A673 (cell line): ENCODE results near the gene DENND5B. TPM values are rescaled to one million over a fixed set of nuclear protein-coding genes. Genes with fewer than 3 reads are reported as not detected.

Experiments
- BruUV-seq: library from RNA; stranded (reverse); fragments of 400-500 nt; replicated peaks from 2 replicates; lab custom pipeline; 2021; lab: Mats Ljungman, UMichigan
- CTCF ChIA-PET: fragments of 300-600 bp; sonication (Branson Sonifier 250); formaldehyde crosslinking; loops from one replicate; lab custom pipeline; 2022; ENCODE audit warnings: antibody characterized with exemption; lab: Charles Lee
- POLR2A ChIA-PET: fragments of 300-600 bp; sonication (Branson Sonifier 250); formaldehyde crosslinking; loops from one replicate; lab custom pipeline; 2022; ENCODE audit warnings: antibody characterized with exemption; ENCODE audit not compliant: low non-redundant PET; lab: Charles Lee
- DNase-seq: peaks from one replicate; pipeline ENCODE4 v3.0.0-alpha.2; 2015; ENCODE audit warnings: low spot score
- H3K27ac ChIP-seq: fragments of 200-600 bp; sonication (generic); 2 replicates; pipeline ENCODE4 v1.5.1; 2016; ENCODE audit warnings: mixed run types, low read depth, mild to moderate bottlenecking, mixed read lengths, antibody characterized with exemption, low read length; ENCODE audit not compliant: poor library complexity, severe bottlenecking
- H3K27me3 ChIP-seq: fragments of 200-600 bp; sonication (generic); replicated peaks from 2 replicates; pipeline ENCODE4 v1.6.1; 2017; ENCODE audit warnings: mixed run types, low read depth, mild to moderate bottlenecking, mixed read lengths, antibody characterized with exemption, low read length; ENCODE audit not compliant: insufficient read depth, poor library complexity
- H3K36me3 ChIP-seq: fragments of 200-600 bp; sonication (generic); 2 replicates; pipeline ENCODE4 v1.6.1; 2016; ENCODE audit warnings: mixed run types, mild to moderate bottlenecking, mixed read lengths, antibody characterized with exemption, low read length; ENCODE audit not compliant: insufficient read depth, poor library complexity, severe bottlenecking
- H3K4me1 ChIP-seq: fragments of 200-600 bp; sonication (generic); 2 replicates; pipeline ENCODE4 v1.6.1; 2017; ENCODE audit warnings: mixed run types, mild to moderate bottlenecking, mixed read lengths, antibody characterized with exemption, low read length; ENCODE audit not compliant: insufficient read depth, poor library complexity, severe bottlenecking
- H3K4me3 ChIP-seq: fragments of 200-600 bp; sonication (generic); 2 replicates; pipeline ENCODE4 v1.5.1; 2016; ENCODE audit warnings: low read depth, mixed run types, mild to moderate bottlenecking, mixed read lengths, low read length; ENCODE audit not compliant: poor library complexity, severe bottlenecking
- H3K9me3 ChIP-seq: fragments of 200-600 bp; sonication (generic); 2 replicates; pipeline ENCODE4 v1.6.1; 2016; ENCODE audit warnings: mixed run types, low read depth, mild to moderate bottlenecking, mixed read lengths, antibody characterized with exemption, low read length; ENCODE audit not compliant: poor library complexity, severe bottlenecking
- EZH2 ChIP-seq: fragments of 200-600 bp; sonication (generic); IDR thresholded peaks from 2 replicates; pipeline ENCODE4 v1.6.1; 2017; ENCODE audit warnings: borderline replicate concordance, low read depth, mild to moderate bottlenecking, mixed read lengths, antibody characterized with exemption, low read length; ENCODE audit not compliant: poor library complexity, severe bottlenecking
- intact Hi-C: fragments of 100-400 bp; cut with micrococcal nuclease; formaldehyde crosslinking; loops from one replicate; pipeline ENCODE4 v1.10.0; 2022; ENCODE audit not compliant: unreplicated experiment
- total RNA-seq: library from RNA; stranded (reverse); gene quantifications from 2 replicates; pipeline ENCODE4 v1.2.3, GENCODE V29; 2021
- TF ChIP-seq, protein P1 (sequence below): fragments of 300-800, 200-600 bp; sonication (generic); conservative IDR thresholded peaks from 2 replicates; pipeline ENCODE4 v1.5.1; 2017; ENCODE audit warnings: low read depth, mild to moderate bottlenecking, antibody characterized with exemption, low read length, moderate library complexity, mixed read lengths

The DENND5B gene
- total RNA-seq, 1 experiment from 2014 or later: 7.6 TPM

DNA sequence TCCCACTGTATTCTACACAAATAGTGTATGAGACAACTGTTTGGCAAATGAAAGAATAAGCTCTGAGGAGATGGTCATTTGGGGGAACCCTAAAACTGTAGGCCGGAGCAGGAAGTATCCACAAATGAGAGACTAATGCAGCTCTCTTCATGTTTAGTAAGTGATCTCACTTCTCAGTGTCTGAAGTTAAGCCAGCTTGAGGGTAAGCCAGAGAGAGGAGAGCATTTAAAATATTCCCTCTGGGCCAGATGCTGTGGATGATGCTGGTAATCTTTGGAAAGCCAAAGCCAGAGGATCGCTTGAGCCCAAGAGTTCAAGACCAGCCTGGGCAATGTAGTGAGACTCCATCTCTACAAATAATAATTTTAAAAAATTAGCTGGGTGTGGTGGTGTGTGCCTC, 134.4 kb downstream of the DENND5B start:
- TF ChIP-seq EZH2: no peak
- TF ChIP-seq, protein P1, sequence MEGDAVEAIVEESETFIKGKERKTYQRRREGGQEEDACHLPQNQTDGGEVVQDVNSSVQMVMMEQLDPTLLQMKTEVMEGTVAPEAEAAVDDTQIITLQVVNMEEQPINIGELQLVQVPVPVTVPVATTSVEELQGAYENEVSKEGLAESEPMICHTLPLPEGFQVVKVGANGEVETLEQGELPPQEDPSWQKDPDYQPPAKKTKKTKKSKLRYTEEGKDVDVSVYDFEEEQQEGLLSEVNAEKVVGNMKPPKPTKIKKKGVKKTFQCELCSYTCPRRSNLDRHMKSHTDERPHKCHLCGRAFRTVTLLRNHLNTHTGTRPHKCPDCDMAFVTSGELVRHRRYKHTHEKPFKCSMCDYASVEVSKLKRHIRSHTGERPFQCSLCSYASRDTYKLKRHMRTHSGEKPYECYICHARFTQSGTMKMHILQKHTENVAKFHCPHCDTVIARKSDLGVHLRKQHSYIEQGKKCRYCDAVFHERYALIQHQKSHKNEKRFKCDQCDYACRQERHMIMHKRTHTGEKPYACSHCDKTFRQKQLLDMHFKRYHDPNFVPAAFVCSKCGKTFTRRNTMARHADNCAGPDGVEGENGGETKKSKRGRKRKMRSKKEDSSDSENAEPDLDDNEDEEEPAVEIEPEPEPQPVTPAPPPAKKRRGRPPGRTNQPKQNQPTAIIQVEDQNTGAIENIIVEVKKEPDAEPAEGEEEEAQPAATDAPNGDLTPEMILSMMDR: no peak
- no TSS peak for BruUV-seq
- intact Hi-C loops: no loop called here
- ChIA-PET CTCF (no interaction called here), POLR2A (no interaction called here)
- Histone ChIP-seq H3K27me3 (no peaks in the 10 kb centered on the region), H3K36me3 (no peaks in the 10 kb centered on the region), H3K4me3 (no peak overlapping the region), H3K9me3 (no peaks in the 10 kb centered on the region), H3K27ac (no peak overlapping the region), H3K4me1 (no peaks in the 10 kb centered on the region)
- DNase-seq: no peak

DNA sequence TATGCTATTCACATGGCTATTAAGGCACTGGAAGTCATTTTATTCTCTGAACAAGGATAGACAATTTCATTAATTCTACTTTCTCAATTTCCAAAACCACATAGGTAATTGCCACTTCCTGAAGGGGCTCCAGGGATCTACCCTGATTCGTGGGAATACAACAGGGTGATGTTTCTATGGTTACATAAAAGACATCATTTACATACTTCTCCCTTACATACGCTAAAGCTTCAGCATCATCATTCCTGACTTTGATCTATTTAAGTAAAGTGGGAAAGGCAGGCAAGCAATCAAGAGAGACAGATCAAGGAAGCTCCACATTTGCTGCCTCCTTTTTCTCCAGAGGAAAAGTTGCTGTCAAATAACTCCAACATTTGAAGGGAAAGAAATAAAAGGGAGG, 146.2 kb downstream of the DENND5B start:
- H3K27me3 ChIP-seq: no peaks in the 10 kb centered on the region
- TF ChIP-seq, protein P1: no peak
- TF ChIP-seq EZH2: no peak
- DNase-seq: peak; percentile 83
- intact Hi-C loops: no loop called here
- H3K27ac ChIP-seq: peak overlapping the region; percentile 41
- H3K4me1 ChIP-seq: peaks cover 5% of the 10 kb centered on the region
- no peaks in the 10 kb centered on the region for H3K9me3 ChIP-seq
- CTCF ChIA-PET: no interaction called here
- H3K36me3 ChIP-seq: no peaks in the 10 kb centered on the region
- no peak overlapping the region for H3K4me3 ChIP-seq
- BruUV-seq: no TSS peak
- POLR2A ChIA-PET: no interaction called here

DNA sequence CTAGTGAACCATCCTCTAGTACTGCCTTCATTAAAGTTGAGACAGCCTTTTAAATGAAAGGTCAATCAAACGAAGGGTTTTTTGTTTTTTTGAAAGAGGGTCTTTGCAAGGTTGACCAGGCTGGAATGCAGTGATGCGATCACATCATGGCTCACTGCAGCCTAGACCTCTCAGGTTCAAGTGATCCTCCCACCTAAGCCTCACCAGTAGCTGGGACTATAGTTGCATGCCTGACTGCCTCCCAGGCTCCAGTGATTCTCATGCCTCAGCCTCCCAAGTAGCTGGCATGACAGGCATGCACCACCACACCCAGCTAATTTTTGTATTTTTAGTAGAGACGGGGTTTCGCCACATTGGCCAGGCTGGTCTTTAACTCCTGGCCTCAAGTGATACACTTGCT, 150.3 kb downstream of the DENND5B start:
- POLR2A ChIA-PET: no interaction called here
- no peaks in the 10 kb centered on the region for H3K9me3 ChIP-seq
- H3K36me3 ChIP-seq: no peaks in the 10 kb centered on the region
- no peaks in the 10 kb centered on the region for H3K27me3 ChIP-seq
- peaks cover 5% of the 10 kb centered on the region for H3K4me1 ChIP-seq
- TF ChIP-seq, protein P1: no peak
- TF ChIP-seq EZH2: no peak
- no peak for DNase-seq
- no TSS peak for BruUV-seq
- no peak overlapping the region for H3K27ac ChIP-seq
- CTCF ChIA-PET: no interaction called here
- intact Hi-C loops: no loop called here
- H3K4me3 ChIP-seq: no peak overlapping the region
